T47D (cell line): ENCODE results near the gene BPIFB6.

ENCODE experiments used
- DNase-seq, 2 experiments: peaks; one replicate each; pipeline versions ENCODE4 v3.0.0 to v3.0.0-alpha.2; 2011 to 2012; ENCODE audit warnings: low read depth in 1 of 2, low spot score in 1 of 2
- JUND ChIP-seq: IDR thresholded peaks from 2 replicates; pipeline ENCODE4 v1.6.1; 2012; ENCODE audit warnings: low read depth
- in situ Hi-C: cut with HindIII; loops from 2 replicates; pipeline ENCODE4 v1.10.0; 2016; ENCODE audit warnings: low sequenced_read_pairs, low pct_unique_long_range_greater_than_20kb

The BPIFB6 gene

GRCh38 chr20:33031531-33031930, at the start of gene BPIFB6:
Gene BPIFB6, plus strand, starts transcription at chr20:33031648. Its CDS starts 0 bp downstream, at chr20:33031648.
- no peak for DNase-seq
- no peak for TF ChIP-seq JUND
- in situ Hi-C loops = no loop called here

- peak in 1 of 2 experiments; percentile 54 for DNase-seq
- in situ Hi-C loops = no loop called here
- TF ChIP-seq JUND = no peak
Measured at GRCh38 chr20:32982617-32983458, 48.6 kb upstream of the BPIFB6 start.

DNA sequence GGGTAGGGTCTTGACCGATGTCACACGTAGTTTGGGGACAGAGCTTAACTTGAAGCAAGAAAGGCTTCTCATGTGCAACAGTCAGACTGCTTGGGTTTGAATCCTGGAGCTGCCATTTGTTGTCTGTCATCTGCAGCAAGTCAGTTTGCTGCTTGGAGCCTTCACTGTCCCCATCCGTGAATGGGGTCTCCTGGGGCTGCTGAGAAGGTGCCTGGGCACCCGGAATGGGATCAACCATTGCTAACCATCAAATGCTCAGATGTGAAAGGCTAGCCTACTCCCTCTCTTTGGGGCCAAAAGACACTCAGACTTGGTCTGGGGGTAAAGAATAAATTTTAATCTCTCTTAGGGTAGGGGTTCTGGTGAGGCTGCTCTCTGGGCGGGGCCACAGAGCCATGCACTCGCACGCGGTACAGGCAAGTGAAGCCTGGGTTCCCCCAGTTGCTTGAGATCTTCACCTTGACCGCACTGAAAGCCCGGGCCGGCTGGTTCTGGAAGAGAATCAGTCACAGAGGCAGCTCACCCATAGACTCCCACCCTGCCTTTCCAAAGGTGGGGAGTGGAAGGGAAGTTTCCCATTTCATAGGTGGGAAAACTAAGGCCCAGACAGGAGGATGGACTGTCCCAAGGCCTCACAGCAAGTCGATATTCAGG, 47.9 kb upstream of the BPIFB6 start:
- in situ Hi-C loops = no loop called here

GRCh38 chr20:32984196-32984595, 47.3 kb upstream of the BPIFB6 start:
- in situ Hi-C loops = no loop called here
- TF ChIP-seq JUND = no peak

More for the DNA sequence above, 47.9 kb upstream of the BPIFB6 start:
- no peak for DNase-seq
- no peak for TF ChIP-seq JUND

DNA sequence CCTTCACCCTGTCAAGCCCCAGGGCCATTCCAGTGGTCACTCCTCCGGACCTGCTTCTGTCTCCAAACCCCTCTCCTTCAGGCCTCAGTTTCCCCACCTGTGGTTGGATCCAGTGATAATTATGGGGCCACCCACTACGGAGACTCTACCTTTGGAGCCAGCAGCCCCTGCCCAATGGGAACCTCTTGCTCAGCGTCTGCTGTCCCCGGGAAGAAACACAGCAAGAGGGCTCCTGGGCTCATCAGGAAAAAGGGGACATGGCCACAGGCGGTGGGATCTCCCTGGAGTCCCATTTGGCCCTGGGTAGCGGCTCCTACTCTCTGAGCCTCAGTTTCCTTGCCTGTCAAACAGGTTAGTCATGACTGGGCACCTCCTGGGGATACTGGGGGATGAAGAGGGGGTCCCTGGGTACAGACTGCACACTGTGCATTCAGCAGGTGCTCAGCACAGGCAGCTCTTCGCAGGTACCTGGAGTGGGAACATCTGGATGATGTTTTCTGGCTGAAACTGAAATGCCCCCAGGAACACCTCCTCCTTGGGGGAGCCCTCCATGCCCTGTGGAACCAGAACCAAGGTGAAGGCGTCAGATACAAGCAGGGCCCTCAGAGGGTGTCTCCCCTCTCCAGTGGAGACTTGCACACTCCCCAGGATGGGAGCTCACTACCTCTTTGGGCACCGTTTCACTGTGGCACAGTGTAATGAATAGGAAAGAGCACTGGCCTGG, 46.7 kb upstream of the BPIFB6 start:
- in situ Hi-C loops = no loop called here
- TF ChIP-seq JUND = no peak
- DNase-seq = no peak

More at GRCh38 chr20:32984196-32984595, 47.3 kb upstream of the BPIFB6 start:
- no peak for DNase-seq

- TF ChIP-seq JUND = no peak
- in situ Hi-C loops = no loop called here
- no peak for DNase-seq
Measured at GRCh38 chr20:32985596-32985995, 45.9 kb upstream of the BPIFB6 start.

DNA sequence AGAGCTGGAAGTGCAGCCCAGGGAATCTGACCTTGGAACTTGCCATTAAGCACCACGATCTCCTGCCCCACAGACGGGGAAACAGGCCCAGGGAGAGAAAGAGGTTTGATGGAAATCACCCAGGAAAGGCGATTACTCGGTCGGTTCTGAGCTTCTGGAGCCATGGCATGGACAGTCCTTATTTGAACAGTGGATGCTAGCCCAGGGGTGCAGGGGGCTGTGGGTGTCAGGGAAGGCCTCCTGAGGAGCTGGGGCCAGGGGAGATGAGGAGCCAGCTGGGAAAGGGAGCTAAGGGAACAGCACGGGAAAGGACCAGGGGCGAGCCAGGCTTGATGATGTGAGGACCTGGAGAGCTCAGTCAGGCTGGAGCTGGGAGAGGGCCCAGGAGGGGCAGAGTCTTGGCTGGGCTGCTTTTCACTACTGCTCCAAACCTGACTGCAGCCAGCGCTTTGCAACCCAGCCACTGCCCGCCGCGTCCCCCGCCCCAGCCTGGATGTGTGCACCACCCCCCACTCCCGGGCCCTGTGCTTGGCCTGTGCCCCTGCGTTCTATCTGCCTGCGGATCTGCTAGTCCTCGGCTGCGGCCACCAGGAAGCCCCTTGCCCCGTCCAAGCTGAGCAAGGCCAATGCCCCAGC, 45.0 kb upstream of the BPIFB6 start:
- in situ Hi-C loops = no loop called here
- TF ChIP-seq JUND = no peak
- DNase-seq = no peak

GRCh38 chr20:32987044-32987825, 44.2 kb upstream of the BPIFB6 start:
- DNase-seq = no peak
- TF ChIP-seq JUND = no peak
- in situ Hi-C loops = no loop called here

- no peak for DNase-seq
- TF ChIP-seq JUND = no peak
- in situ Hi-C loops = no loop called here
Measured at GRCh38 chr20:32988008-32988407, 43.4 kb upstream of the BPIFB6 start.

GRCh38 chr20:32989507-32990283, 41.8 kb upstream of the BPIFB6 start:
- TF ChIP-seq JUND = no peak
- in situ Hi-C loops = no loop called here
- no peak for DNase-seq

DNA sequence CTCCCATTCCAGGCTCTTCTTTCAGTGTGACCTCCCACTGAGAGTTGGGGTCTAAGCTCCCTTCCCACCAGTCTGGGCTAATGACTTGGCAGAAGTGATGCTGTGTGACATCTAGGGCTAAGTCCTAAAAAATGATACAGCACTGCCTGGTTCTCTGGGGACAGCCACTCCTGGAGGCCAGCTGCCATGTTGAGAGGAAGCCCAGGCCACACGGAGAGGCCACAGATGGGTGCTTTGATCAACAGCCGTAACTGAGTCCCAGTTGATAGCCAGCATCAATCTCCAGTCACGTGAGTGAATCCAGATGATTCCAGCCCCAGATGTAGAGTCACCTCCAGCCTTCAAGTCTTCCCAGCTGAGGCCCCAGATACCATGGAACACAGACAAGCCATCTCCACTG, 41.0 kb upstream of the BPIFB6 start:
- in situ Hi-C loops = no loop called here
- DNase-seq = no peak
- TF ChIP-seq JUND = no peak
